ENCODE data around the gene DHRS1.

- TF ChIP-seq CTCF (IDR thresholded peaks at IDR 0.05) (no peak), EP300 (IDR thresholded peaks at IDR 0.05) (no peak)
These were observed 10.7 kb upstream of the DHRS1 start for GRCh38 chr14:24310265-24310645.

All from suprapubic skin (tissue), 3 donors.